Measurements from ENCODE around the gene DSCAM. TPM values are rescaled to one million over a fixed set of nuclear protein-coding genes. Genes with fewer than 3 reads are reported as not detected.

The DSCAM gene
- total RNA-seq, 1 donor from 2014 or later, result not detected

DNA sequence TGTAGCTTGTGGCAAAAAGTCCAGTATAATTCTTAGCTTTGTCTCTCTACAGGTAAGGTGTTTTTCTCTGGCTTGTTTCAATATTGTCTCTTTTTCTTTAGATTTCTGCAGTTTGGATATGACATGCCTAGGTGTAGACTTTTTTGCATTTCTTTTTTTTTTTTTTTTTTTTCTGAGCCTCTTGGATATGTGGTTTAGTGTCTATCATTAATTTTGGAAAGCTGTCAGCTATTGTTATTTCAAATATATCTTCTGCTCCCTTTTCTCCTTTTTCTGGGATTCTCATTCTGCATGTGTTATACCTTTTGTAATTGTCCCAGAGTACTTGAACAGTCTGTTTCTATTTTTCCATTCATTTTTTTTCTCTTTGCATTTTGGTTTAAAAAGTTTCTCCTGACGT lies 243.2 kb downstream of the DSCAM start:
- no peaks in the 10 kb centered on the region for H3K4me1 ChIP-seq

GRCh38 chr21:40602080-40602479 lies 244.9 kb downstream of the DSCAM start:
- H3K27ac ChIP-seq, result no peak overlapping the region
- H3K4me3 ChIP-seq, result no peak overlapping the region
- no peaks in the 10 kb centered on the region for H3K36me3 ChIP-seq
- DNase-seq (ENCODE audit: low spot score in 2 of 2), result no peak
- TF ChIP-seq, protein P1, sequence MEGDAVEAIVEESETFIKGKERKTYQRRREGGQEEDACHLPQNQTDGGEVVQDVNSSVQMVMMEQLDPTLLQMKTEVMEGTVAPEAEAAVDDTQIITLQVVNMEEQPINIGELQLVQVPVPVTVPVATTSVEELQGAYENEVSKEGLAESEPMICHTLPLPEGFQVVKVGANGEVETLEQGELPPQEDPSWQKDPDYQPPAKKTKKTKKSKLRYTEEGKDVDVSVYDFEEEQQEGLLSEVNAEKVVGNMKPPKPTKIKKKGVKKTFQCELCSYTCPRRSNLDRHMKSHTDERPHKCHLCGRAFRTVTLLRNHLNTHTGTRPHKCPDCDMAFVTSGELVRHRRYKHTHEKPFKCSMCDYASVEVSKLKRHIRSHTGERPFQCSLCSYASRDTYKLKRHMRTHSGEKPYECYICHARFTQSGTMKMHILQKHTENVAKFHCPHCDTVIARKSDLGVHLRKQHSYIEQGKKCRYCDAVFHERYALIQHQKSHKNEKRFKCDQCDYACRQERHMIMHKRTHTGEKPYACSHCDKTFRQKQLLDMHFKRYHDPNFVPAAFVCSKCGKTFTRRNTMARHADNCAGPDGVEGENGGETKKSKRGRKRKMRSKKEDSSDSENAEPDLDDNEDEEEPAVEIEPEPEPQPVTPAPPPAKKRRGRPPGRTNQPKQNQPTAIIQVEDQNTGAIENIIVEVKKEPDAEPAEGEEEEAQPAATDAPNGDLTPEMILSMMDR (IDR thresholded peaks at IDR 0.05), result no peak
- H3K4me1 ChIP-seq, result no peaks in the 10 kb centered on the region
- H3K27me3 ChIP-seq, result no peaks in the 10 kb centered on the region
- intact Hi-C loops (cut with DNase I), result no loop called here
- H3K9me3 ChIP-seq, result no peaks in the 10 kb centered on the region

More for the DNA sequence above, 243.2 kb downstream of the DSCAM start:
- no peak overlapping the region for H3K4me3 ChIP-seq
- TF ChIP-seq, protein P1 (IDR thresholded peaks at IDR 0.05), result no peak
- H3K27me3 ChIP-seq, result no peaks in the 10 kb centered on the region
- no peaks in the 10 kb centered on the region for H3K9me3 ChIP-seq
- H3K36me3 ChIP-seq, result no peaks in the 10 kb centered on the region
- DNase-seq (ENCODE audit: low spot score in 2 of 2), result no peak
- intact Hi-C loops (cut with DNase I), result no loop called here
- no peak overlapping the region for H3K27ac ChIP-seq

- intact Hi-C loops (cut with DNase I), result no loop called here
- Histone ChIP-seq H3K27ac (no peak overlapping the region), H3K4me1 (no peaks in the 10 kb centered on the region), H3K4me3 (no peak overlapping the region), H3K9me3 (no peaks in the 10 kb centered on the region), H3K36me3 (no peaks in the 10 kb centered on the region), H3K27me3 (no peaks in the 10 kb centered on the region)
- TF ChIP-seq, protein P1 (IDR thresholded peaks at IDR 0.05), result no peak
- DNase-seq (ENCODE audit: low spot score in 2 of 2), result no peak
These were observed 251.2 kb downstream of the DSCAM start for GRCh38 chr21:40595806-40596205.

DNA sequence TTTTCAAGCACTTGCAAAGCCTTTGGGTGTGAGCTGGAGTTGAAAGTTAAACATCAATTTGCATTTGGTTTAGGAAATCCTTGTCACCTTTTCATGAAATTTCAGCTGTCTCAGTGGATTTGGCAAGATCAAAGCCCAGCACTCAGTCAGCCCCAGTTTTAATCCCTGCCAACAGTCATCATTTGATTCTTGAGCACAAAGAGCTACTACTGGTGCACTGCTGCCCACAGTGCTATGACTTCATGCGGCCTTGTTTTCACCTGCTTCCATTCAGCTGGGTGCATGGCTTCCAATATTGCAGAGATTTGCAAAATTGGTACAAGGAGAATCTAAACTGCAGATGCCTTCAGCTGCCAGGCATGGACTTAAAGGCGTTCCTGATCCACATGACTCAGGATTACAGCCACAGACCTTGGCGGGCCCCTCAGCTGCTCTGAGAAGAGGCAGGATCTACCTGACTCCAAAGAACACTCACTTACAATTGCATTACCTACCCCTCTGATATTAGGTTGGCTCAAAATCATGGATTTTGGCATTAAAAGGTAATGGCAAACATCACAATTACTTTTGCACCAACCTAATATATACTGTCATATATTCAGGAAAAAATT lies 259.1 kb downstream of the DSCAM start:
- no peaks in the 10 kb centered on the region for H3K27me3 ChIP-seq
- H3K4me3 ChIP-seq, result no peak overlapping the region
- H3K36me3 ChIP-seq, result no peaks in the 10 kb centered on the region
- H3K27ac ChIP-seq, result no peak overlapping the region
- no peak for DNase-seq (ENCODE audit: low spot score in 2 of 2)
- TF ChIP-seq, protein P1 (IDR thresholded peaks at IDR 0.05), result no peak
- intact Hi-C loops (cut with DNase I), result no loop called here
- no peaks in the 10 kb centered on the region for H3K9me3 ChIP-seq
- no peaks in the 10 kb centered on the region for H3K4me1 ChIP-seq

DNA sequence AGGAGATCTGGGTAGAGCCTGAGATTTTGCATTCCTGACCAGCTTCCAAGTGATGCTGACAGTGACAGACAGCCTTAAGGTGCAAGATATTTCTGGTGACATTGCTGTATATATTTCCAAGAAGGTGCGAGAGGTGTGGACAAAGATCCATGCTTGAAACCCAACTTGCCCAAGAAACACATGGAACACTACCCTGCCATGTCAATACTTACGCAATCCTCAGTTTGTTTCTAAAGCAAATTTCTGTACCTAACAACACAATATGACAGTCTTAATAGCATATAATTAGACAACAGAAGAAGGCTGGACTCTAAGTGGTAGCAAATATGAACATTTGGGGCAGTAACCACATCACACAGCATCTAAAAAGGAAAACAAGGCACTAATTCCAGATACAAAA lies 260.4 kb downstream of the DSCAM start:
- intact Hi-C loops (cut with DNase I), result no loop called here
- H3K4me1 ChIP-seq, result no peaks in the 10 kb centered on the region
- TF ChIP-seq, protein P1 (IDR thresholded peaks at IDR 0.05), result no peak
- H3K27me3 ChIP-seq, result no peaks in the 10 kb centered on the region
- H3K9me3 ChIP-seq, result no peaks in the 10 kb centered on the region
- no peak for DNase-seq (ENCODE audit: low spot score in 2 of 2)
- no peak overlapping the region for H3K4me3 ChIP-seq
- no peak overlapping the region for H3K27ac ChIP-seq
- no peaks in the 10 kb centered on the region for H3K36me3 ChIP-seq
